GM10266 (cell line): Measurements from ENCODE around the gene EBLN2.
"Not testable (repeated sequence)": the region's sequence is repeated elsewhere in the genome, so short reads cannot be mapped to it uniquely, and the experiment has no call there.

Source experiments
- DNase-seq: peaks from one replicate; pipeline ENCODE4 v3.0.0; 2012; ENCODE audit errors: extremely low spot score
- CTCF ChIP-seq: IDR thresholded peaks from 2 replicates; pipeline ENCODE4 v1.5.1; 2012; ENCODE audit warnings: mild to moderate bottlenecking, low read depth; ENCODE audit not compliant: control insufficient read depth, insufficient read depth; ENCODE audit errors: missing control alignments

The EBLN2 gene

GRCh38 chr3:73060302-73060723 lies 1.1 kb upstream of the EBLN2 start:
- DNase-seq: no peak
- no peak for TF ChIP-seq CTCF

- not testable (repeated sequence) for DNase-seq
Observed at GRCh38 chr3:73066243-73066642, 4.8 kb downstream of the EBLN2 start.

- no peak for TF ChIP-seq CTCF
- DNase-seq: no peak
Observed at GRCh38 chr3:73068419-73068818, 7.0 kb downstream of the EBLN2 start.

- DNase-seq: no peak
- TF ChIP-seq CTCF: no peak
Observed at GRCh38 chr3:73069187-73069586, 7.7 kb downstream of the EBLN2 start.

GRCh38 chr3:73069775-73070444 lies 8.5 kb downstream of the EBLN2 start:
- DNase-seq: no peak
- TF ChIP-seq CTCF: no peak

- no peak for DNase-seq
- no peak for TF ChIP-seq CTCF
Observed at GRCh38 chr3:73070675-73071575, 9.5 kb downstream of the EBLN2 start.

GRCh38 chr3:73071952-73072351 lies 10.5 kb downstream of the EBLN2 start:
- no peak for TF ChIP-seq CTCF
- no peak for DNase-seq
